ENCODE measurements around the gene TMEM132D. TPM values are rescaled to one million over a fixed set of nuclear protein-coding genes. Genes with fewer than 3 reads are reported as not detected.

Gene TMEM132D
- total and polyA plus RNA-seq, 2 of the 4 experiments (the other 2 are of a cell fraction): not detected

- Histone ChIP-seq H2BK5ac (ENCODE audit: low read depth, low read length, poor library complexity, severe bottlenecking) (no peak overlapping the region), H4K20me1 (ENCODE audit: insufficient read depth, low read length) (no peaks in the 10 kb centered on the region), H3K4me1 (ENCODE audit: control insufficient read depth, insufficient read depth, low read length) (no peaks in the 10 kb centered on the region), H3K14ac (replicated peaks; ENCODE audit: low read depth, low read length) (no peak overlapping the region), H3K18ac (ENCODE audit: low read depth, low read length) (no peak overlapping the region), H3K4me3 (ENCODE audit: insufficient read depth, low read depth, low read length) (no peak overlapping the region), H3K27me3 (ENCODE audit: control insufficient read depth, insufficient read depth, low read length) (no peaks in the 10 kb centered on the region), H3K9me3 (ENCODE audit: control insufficient read depth, insufficient read depth, low read length) (peaks cover 17% of the 10 kb centered on the region), H3K9ac (ENCODE audit: low read depth, low read length) (no peak overlapping the region), H2AFZ (replicated peaks; ENCODE audit: low read length, poor library complexity) (no peak overlapping the region), H2AK5ac (ENCODE audit: low read depth, low read length) (no peak overlapping the region), H3K36me3 (ENCODE audit: control insufficient read depth, insufficient read depth, low read length) (no peaks in the 10 kb centered on the region), H3K79me1 (ENCODE audit: low read depth in 1 of 2, low read length in 2 of 2) (no peaks in the 10 kb centered on the region), H3K9me1 (ENCODE audit: insufficient read depth, low read length) (no peaks in the 10 kb centered on the region), H4K91ac (ENCODE audit: insufficient read depth, low read depth, low read length) (no peak overlapping the region), H4K8ac (ENCODE audit: low read depth in 2 of 2, low read length in 2 of 2) (no peak overlapping the region), H2BK120ac (ENCODE audit: low read depth, low read length) (no peak overlapping the region), H3K23ac (ENCODE audit: low read depth, low read length) (no peak overlapping the region), H4K5ac (ENCODE audit: low read depth, low read length) (no peak overlapping the region), H3K27ac (ENCODE audit: insufficient read depth, low read length) (no peak overlapping the region), H3K4me2 (ENCODE audit: low read depth, low read length) (no peak overlapping the region), H3K4ac (ENCODE audit: low read depth, low read length) (no peak overlapping the region), H2BK20ac (ENCODE audit: low read depth, low read length) (no peak overlapping the region), H2AK9ac (replicated peaks; ENCODE audit: low read depth, low read length, poor library complexity) (no peak overlapping the region), H3K56ac (ENCODE audit: extremely low read depth, insufficient read depth, low read length) (no peak overlapping the region), H2BK15ac (ENCODE audit: low read depth, low read length) (no peak overlapping the region)
- intact Hi-C loops (cut with micrococcal nuclease) (no loop called here), in situ Hi-C loops (cut with MboI; ENCODE audit: low sequenced_read_pairs) (no loop called here), dilution Hi-C loops (cut with HindIII; ENCODE audit: low sequenced_read_pairs, unreplicated experiment) (no loop called here)
- TF ChIP-seq NFE2L2 (IDR thresholded peaks at IDR 0.05; ENCODE audit: low read depth, low read length): no peak
- no peak for TF ChIP-seq RFX5 (IDR thresholded peaks at IDR 0.05; ENCODE audit: low read depth, low read length)
- no peak for TF ChIP-seq CHD1 (IDR thresholded peaks at IDR 0.05; ENCODE audit: low read depth, low read length)
- no peak for TF ChIP-seq BHLHE40 (IDR thresholded peaks at IDR 0.05; ENCODE audit: low read depth, low read length)
- TF ChIP-seq CEBPB (IDR thresholded peaks at IDR 0.05; ENCODE audit: low read depth, low read length): no peak
- no peak for TF ChIP-seq FOS (IDR thresholded peaks at IDR 0.05; ENCODE audit: low read depth, low read length)
- no peak for TF ChIP-seq ELK1 (IDR thresholded peaks at IDR 0.05; ENCODE audit: borderline replicate concordance, low read depth, low read length)
- TF ChIP-seq CTCF (conservative IDR thresholded peaks at IDR 0.05; ENCODE audit: low read depth, low read length): no peak
- TF ChIP-seq RCOR1 (IDR thresholded peaks at IDR 0.05; ENCODE audit: insufficient replicate concordance, low read length): no peak
- no peak for TF ChIP-seq MAZ (IDR thresholded peaks at IDR 0.05; ENCODE audit: borderline replicate concordance, low read depth, low read length)
- TF ChIP-seq USF2 (IDR thresholded peaks at IDR 0.05; ENCODE audit: low read depth, low read length): no peak
- no TSS peak for BruUV-seq (replicated peaks)
- DNase-seq: no peak
- ChIA-PET POLR2A (ENCODE audit: unreplicated experiment) (no interaction called here), CTCF (no interaction called here)
- no peak for ATAC-seq (ENCODE audit: low read depth)
- WGBS, 2 experiments (ENCODE audit: extremely low coverage in 2 of 2, insufficient read length in 1 of 2): 63% methylated on average over 5 of the region's 12 CpGs; no CpG with 5 or more reads in 1 of the 2 experiments
Observed at GRCh38 chr12:129127771-129128170, 776.1 kb downstream of the TMEM132D start.
